HG02759 (cell line): ENCODE data around the gene ATRN.

Experiments
- ATAC-seq: cut with Tn5 transposase; IDR thresholded peaks from one replicate; pipeline ENCODE4 v1.9.1; 2021; ENCODE audit warnings: mild to moderate bottlenecking, moderate library complexity; ENCODE audit not compliant: unreplicated experiment

ATRN gene

DNA sequence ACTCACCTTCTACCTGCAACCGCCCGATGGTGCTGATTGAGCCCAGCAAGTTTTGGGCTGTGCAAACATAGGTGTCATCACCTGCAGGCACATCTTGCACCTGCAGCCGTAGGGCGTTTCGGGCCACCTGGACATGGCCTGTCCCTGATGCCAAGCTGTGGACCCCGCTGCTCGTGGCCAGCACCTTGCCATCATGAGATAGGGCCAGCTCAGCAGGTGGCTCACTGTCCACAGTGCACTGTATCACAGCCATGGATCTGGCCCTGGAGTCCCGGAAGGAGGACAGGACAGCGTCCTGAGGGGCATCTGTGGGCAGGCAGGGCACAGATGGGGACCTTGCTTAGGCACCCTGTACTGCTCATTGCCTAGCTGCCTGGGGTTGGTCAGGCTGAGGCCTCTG lies 221.1 kb downstream of the ATRN start:
- no peak for ATAC-seq

DNA sequence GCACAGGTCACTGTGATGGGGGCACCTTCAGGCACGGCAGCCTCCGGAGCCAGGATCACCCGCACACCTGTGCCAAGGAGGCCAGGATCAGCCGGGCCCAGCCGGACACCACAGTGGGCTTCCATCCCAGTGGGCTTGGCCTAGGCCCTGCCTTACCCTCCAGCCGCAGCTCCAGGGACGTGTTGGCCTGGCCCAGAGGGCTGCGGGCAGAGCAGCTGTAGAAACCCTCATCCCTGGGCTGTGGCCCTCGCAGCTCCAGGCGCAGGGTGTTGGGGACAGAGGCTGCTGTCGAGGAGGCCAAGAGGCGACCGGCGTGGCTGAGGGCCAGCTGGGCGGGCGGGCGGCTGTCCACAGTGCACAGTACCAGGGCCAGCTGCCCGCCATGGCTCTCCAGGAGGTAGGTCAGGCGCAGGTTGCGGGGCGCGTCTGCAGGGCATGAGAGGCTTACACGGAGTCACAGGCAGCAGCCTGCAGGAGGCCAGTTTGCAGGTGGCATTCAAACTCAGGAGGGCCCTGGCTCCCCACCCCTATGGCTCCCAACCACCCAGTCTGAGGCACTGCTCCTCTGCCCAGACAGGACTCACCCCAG lies 222.0 kb downstream of the ATRN start:
- ATAC-seq, result no peak

DNA sequence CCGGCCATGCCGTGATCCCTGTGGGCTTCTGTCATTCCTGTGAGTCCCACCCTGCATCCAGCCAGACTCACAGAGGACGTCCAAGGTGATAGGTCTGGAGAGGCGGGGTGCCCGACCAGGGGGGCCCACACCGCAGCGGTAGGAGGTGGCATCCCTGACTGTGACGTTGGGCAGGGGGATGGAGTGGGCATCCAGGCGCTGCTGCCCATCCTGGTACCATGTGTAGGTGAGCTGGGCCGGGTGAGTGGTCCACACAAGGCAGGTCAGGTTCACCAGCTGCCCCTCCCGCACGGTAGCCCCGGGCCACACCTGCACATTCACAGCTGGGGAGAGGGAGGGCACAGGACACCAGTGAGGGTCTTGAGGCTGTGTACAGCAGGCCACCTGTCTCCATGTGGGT lies 222.6 kb downstream of the ATRN start:
- no peak for ATAC-seq

DNA sequence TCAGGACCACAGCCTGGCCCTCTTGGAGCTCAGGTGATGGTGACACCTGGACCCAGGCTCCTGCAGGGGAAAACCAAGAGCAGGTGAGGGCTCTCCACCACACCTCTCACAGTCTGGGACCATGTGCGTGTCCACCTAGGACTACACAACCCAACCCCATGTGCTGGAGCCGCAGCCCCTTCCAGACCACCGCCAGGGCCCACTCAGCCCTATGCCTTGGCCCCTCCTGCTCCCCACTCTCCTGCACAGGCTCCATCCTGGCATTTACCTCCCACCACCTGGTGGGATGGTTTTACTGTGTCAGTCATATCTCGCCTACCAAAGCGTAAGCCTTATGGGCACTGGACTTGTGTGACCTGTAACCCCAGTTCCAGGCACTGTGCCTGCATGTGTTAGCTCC lies 224.0 kb downstream of the ATRN start:
- ATAC-seq, result no peak

DNA sequence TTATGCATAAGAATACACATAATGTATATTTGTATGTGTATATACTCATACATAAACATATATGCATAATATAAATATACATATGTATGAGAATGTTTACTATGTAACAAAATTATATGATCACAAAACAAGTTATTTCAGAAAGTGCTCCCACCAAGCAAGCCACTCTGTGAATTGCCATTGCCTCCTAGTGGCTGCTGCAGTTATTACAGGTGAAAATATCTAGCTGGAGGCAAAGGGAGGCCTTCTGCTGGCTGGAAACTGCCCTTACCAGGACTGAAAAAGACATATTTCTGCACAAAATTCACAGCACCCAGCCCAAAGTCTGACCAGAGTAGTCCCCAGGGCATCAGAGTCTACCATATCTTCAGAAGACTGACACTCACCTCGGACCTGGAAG lies 225.4 kb downstream of the ATRN start:
- ATAC-seq, result no peak

DNA sequence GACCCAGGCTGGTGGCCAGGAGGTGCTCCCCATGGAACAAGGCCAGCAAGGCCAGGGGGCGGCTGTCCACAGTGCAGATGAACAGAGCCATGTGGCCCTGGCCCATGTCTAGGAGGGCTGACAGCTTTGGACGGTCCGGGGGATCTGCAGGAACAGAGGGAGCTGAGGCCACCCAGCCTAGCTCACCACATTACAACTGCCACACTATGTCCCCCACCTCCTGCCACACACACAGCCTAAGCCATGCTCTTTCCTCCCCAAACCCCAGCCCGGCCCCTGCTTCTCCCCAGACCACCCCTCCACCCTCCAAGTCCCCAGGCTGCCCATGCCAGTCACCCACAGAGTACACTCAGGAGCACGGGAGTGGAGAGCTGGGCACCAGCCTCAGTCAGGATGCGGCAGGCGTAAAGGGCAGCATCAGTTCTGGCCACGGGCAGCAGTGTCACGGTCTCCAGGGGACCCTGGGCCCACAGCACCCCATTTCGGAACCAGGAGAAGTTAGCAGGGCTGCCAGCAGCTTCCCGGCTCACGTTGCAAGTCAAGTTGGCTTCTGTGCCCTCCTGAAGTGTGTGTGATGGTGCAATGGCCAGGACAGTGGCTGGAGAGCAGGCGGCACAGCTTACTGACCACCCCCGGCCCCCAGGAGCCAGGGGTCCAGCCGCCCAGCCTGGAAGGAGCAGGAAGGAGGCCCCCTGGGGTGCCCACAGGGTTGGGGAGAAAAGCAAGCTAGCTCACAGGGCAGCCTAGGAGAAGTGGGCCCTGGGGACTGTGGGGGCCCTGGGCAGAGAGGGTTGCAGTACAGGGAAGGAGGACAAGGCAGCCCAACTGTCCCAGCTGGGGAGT lies 226.1 kb downstream of the ATRN start:
- ATAC-seq, result no peak

DNA sequence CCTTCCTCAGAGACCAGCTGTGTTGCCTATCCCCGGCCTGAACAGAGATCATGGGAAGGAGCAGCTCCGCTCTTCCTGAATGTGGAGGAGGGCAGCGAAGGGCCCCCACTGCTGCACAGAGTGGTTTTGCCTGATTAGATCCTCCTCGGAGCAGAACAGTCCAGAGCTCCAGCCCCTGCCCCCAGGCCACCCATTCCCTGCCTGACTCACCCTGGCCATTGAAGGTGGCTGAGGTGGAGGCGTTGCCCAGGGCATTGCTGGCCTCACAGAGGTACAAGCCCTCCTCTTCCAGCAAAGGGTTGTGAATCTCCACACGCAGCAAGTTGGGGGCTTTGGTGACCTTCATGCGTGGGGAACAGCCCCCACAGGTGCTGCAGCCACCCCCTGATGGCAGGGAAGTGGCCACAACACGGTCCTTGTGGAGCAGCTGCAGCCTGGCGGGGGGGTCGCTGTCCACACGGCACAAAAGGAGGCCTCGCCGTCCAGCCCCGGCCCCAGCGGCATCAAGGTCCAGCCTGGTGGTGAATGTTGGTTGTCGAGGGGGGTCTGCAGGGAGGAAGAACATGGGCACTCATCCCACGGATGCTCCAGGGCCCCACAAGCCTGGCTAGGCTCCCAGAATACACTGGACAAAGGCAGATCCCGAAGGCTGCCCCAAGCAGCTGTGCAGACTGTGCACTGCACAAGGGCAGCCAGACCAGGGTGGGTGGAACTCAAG lies 226.9 kb downstream of the ATRN start:
- ATAC-seq, result no peak

DNA sequence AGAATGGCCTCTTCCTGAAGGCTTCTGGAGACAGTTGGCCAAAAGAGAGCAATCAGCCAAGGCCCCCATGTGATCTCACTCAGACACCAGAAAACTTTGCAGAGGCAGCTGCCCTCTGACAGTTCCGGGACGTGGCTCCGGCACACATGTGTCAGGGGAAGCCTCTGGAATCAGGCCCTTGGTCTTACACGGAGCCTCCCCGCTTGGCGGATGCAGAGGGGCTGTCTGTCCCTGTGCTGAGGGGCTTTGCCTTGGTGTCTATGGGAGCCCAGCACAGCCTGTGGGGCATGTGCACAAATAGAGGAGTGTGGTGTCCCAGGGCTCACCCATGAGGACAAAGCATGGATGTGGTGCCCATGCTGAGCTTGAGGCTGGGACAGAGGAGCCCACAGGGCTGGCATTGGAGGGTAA lies 227.8 kb downstream of the ATRN start:
- ATAC-seq, result no peak

DNA sequence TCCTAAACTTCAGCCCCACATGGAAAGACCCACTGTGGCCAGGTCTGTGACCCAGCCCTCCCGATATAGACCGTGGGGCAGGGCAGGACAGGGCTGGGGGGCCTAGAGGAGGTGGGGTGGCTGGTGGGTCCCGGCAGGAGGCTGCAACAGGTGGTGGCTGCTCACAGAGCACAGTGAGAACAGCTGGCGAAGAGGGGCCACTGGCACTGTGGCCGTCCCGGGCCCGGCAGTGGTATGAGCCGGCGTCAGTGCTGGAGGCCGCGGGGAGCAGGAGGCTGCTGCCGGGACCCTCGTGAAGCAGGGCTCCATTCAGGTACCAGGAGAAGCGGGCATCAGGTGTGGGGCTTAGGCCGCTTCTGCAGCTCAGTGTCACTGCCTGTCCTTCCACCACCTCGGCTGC lies 228.2 kb downstream of the ATRN start:
- ATAC-seq, result no peak
